ENCODE results near the gene NXN. TPM values are rescaled to one million over a fixed set of nuclear protein-coding genes. Genes with fewer than 3 reads are reported as not detected.

NXN gene
- total RNA-seq, 2 donors from 2014 or later: 2.6 to 16.3 TPM

DNA sequence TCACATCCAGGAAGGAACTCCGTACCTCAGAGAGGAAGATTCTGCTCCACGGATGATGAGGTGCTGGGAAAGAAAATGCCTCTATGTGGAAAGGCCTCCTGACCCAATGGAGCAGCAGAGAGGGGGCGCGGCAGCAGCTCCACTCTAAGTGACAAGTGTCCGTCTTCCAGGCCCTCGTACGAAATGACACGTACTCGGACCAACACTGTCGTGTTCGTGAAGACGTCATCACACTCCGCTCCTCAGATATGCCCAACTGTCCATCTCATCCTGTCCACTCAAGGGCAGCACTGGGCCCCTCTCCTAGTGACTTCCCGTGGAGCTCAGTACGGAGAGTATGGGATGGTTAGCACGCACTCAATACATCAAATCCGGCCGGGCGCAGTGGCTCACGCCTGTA, 165.2 kb downstream of the NXN start:
- intact Hi-C loops (cut with DNase I): no loop called here
- Histone ChIP-seq H3K9me3 (no peaks in the 10 kb centered on the region), H3K9ac (ENCODE audit: low read depth in 2 of 2, low read length in 2 of 2) (no peak overlapping the region), H3K27me3 (no peaks in the 10 kb centered on the region), H3K36me3 (no peaks in the 10 kb centered on the region), H3K4me1 (no peaks in the 10 kb centered on the region), H3K4me3 (no peak overlapping the region), H3K27ac (no peak overlapping the region)
- DNase-seq: no peak
- TF ChIP-seq, protein P1, sequence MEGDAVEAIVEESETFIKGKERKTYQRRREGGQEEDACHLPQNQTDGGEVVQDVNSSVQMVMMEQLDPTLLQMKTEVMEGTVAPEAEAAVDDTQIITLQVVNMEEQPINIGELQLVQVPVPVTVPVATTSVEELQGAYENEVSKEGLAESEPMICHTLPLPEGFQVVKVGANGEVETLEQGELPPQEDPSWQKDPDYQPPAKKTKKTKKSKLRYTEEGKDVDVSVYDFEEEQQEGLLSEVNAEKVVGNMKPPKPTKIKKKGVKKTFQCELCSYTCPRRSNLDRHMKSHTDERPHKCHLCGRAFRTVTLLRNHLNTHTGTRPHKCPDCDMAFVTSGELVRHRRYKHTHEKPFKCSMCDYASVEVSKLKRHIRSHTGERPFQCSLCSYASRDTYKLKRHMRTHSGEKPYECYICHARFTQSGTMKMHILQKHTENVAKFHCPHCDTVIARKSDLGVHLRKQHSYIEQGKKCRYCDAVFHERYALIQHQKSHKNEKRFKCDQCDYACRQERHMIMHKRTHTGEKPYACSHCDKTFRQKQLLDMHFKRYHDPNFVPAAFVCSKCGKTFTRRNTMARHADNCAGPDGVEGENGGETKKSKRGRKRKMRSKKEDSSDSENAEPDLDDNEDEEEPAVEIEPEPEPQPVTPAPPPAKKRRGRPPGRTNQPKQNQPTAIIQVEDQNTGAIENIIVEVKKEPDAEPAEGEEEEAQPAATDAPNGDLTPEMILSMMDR (IDR thresholded peaks at IDR 0.05): no peak

DNA sequence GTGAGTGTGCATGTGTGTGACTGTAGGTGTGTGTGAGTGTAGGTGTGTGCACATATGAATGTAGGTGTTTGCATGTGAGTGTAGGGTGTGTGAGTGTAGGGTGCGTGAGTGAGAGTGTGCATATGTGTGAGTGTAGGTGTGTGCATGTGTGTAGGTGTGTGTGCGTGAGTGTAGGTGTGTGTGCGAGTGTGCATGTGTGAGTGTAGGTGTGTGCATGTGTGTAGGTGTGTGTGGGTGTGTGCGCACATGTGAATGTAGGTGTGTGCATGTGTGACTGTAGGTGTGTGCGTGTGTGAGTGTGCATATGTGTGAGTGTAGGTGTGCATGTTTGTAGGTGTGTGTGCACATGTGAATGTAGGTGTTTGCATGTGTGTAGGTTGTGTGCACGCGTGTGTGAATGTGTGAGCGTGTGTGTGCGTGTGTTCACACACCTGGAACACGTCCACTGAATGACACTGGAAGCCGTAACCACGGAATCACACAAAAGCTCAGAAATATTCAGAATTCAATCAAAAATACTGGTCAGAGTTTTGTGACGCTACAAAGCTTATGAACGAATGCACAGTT, 166.9 kb downstream of the NXN start:
- Histone ChIP-seq H3K36me3 (no peaks in the 10 kb centered on the region), H3K27ac (no peak overlapping the region), H3K9me3 (no peaks in the 10 kb centered on the region), H3K27me3 (no peaks in the 10 kb centered on the region), H3K4me3 (no peak overlapping the region), H3K9ac (ENCODE audit: low read depth in 2 of 2, low read length in 2 of 2) (no peak overlapping the region), H3K4me1 (no peaks in the 10 kb centered on the region)
- DNase-seq: no peak
- intact Hi-C loops (cut with DNase I): no loop called here
- TF ChIP-seq, protein P1 (IDR thresholded peaks at IDR 0.05): no peak

DNA sequence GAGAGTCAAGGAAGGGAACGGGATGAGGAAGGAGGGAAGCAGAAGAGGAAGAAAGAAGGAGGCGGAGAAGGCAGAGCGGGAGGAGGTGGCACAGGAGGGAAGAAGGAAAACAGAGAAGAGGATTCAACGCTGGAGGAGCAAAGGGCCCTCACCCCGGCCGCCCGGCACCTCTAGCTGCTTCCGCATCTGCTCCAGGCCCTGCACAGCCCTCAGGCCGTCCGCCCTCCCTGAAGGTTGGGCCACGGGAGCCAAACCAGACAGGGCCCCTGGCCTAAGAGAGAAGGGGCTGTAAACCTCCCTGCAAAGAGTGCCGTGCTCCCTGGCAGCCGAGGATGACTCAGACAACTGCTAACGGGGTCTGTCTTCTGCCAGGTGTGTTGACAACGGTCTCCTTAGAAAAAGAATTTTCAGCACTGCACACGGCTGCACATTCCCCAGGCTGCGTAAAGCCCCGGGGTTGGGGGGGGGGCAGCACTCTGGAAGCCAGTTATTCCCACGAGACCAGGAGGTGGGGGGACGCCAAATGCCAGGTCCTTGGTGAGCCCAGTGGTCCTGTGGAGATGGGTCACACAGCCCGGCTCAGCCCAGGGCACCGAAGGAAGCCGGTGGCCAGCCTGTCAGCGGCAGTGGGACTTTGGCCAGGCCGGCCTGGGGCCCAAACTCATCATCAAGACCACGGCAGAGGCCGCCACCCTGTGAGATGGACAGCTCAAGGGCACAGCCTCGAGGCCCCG, 168.4 kb downstream of the NXN start:
- TF ChIP-seq, protein P1 (IDR thresholded peaks at IDR 0.05): no peak
- Histone ChIP-seq H3K4me1 (no peaks in the 10 kb centered on the region), H3K27ac (no peak overlapping the region), H3K9ac (ENCODE audit: low read depth in 2 of 2, low read length in 2 of 2) (no peak overlapping the region), H3K27me3 (no peaks in the 10 kb centered on the region), H3K4me3 (no peak overlapping the region), H3K36me3 (no peaks in the 10 kb centered on the region), H3K9me3 (no peaks in the 10 kb centered on the region)
- DNase-seq: no peak
- intact Hi-C loops (cut with DNase I): no loop called here

DNA sequence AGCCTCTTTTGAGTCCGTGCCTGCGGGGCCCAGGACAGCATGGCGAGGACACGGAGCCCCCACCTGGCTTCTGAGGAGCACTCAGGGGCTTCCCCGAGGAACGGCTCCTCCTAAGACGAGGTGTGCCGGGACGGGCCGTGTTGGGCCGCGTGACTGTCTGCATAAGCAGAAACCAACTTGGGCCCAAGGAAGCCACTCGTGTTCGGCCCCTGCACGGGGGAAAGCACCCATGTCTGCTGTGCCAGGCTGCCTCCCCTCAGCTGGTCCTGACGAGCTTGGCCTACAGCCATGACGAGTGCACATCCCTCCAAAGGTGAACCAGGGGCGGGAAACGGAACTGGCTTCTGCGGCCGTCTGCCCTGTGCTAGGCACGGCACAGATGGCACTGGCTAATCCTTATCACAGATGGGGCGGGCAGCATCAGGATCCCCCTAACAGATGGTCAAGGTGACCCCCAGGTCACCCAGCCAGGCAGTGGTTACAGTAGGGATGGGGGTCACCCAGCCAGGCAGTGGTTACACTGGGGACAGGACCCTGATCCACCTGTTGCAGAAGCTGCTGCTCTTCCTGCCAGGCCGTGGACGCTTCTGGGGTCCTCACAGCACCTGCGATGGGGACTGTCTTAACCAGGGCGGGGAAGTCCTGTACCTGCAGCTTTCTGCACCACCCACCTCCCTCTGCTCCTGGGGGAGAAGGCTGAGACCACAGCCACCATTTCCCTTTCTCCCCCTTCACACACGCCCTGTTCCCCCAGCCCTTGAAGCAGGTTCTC, 171.9 kb downstream of the NXN start:
- no peak overlapping the region for H3K9ac ChIP-seq (ENCODE audit: low read depth in 2 of 2, low read length in 2 of 2)
- H3K4me1 ChIP-seq: no peaks in the 10 kb centered on the region
- TF ChIP-seq, protein P1 (IDR thresholded peaks at IDR 0.05): no peak
- no peaks in the 10 kb centered on the region for H3K27me3 ChIP-seq
- no peaks in the 10 kb centered on the region for H3K36me3 ChIP-seq
- no peak for DNase-seq
- no peaks in the 10 kb centered on the region for H3K9me3 ChIP-seq
- intact Hi-C loops (cut with DNase I): no loop called here
- no peak overlapping the region for H3K27ac ChIP-seq
- no peak overlapping the region for H3K4me3 ChIP-seq

DNA sequence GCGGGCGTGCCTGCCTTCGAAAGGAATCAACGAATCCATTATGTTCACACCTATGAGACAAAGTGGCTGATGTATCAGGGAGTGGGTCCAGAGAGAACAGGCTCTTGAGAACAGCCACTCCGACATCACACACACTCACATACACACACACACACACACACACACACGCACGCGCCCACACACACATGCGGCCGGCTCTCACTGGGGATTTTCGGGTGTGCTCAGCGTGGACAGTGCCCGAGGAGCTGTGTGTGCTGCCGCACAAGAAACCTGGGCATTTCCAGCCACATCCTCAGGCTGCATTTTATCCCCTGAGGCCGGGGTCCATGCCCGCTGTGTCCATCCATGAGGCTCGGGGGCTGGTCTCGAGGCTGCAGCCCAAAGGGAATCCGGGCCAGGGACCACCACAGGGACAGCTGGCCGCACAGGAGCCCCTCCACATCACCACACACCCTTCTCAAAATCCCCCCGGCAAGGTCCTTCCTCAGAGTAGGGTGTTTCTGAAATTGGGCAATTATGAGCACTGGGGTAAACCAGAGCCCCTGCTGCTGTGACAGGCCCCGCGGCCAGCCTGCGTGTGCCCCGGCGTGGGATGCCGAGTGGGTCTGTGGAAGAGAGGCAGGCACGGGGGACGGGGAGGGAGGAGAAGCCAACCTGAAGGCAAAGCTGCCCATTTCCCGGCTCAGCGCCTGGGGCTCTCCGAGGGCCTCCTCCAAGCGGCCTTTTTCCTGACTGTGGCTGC, 172.6 kb downstream of the NXN start:
- DNase-seq: no peak
- Histone ChIP-seq H3K27me3 (no peaks in the 10 kb centered on the region), H3K4me1 (no peaks in the 10 kb centered on the region), H3K9ac (ENCODE audit: low read depth in 2 of 2, low read length in 2 of 2) (no peak overlapping the region), H3K4me3 (no peak overlapping the region), H3K9me3 (no peaks in the 10 kb centered on the region), H3K27ac (no peak overlapping the region), H3K36me3 (no peaks in the 10 kb centered on the region)
- TF ChIP-seq, protein P1 (IDR thresholded peaks at IDR 0.05): no peak
- intact Hi-C loops (cut with DNase I): no loop called here
